Non-pigmented ciliary epithelial cell (primary cell): ENCODE data around the gene PLXNA2.

Source experiments
- DNase-seq: peaks from one replicate; pipeline ENCODE4 v3.0.0-alpha.2; 2010; ENCODE audit warnings: low read depth

Gene PLXNA2

GRCh38 chr1:208203127-208203847 is 40.9 kb downstream of the PLXNA2 start:
- no peak for DNase-seq

DNA sequence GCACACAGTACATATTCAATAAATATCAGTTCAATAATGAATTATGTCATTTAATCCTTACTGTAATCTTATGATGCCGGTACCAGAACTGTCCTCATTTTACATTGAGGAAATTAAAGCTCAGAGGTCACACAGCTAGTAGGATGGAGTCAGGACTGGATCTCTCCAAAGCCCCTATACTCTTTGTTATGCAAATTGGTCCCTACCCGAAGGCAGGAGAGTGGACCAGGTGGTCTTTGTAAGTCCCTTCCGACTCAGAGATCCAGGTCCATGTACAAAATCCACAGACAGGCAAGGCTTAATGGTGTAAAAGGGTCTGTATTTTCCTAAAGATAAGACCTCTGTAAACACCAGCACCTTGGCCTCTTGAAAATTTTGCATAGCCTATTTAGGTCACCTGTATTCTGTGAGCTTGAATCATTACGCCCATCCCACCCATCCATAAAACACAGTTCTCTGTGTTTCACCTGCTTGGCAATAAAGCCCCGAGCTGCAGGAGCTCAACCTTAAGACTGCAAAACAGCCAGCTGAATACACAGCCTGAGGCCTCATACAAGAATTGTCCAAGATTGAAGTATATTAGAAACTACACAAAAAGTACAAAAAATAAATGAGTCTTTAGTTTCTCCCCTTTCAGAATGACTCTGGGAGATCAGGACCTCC is 41.7 kb downstream of the PLXNA2 start:
- no peak for DNase-seq

DNA sequence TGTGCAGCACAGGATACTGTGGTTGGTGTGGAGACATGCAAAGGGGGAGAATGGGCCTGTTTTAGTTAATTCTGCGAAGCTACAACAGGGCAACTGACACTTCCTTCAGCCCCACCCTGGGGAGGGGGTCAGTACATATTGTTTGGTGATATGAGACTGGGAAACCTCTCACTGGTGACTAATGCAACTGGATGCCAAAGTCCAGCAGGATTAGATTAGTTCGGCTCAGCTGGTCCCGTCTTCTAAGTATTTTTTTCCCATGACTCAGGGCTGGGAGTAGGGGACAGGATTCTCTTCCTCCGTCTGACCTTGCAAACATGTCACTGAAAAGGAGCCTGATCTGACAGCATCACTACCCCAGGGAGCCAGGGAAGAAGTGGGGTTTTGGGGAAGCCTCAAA is 43.0 kb downstream of the PLXNA2 start:
- DNase-seq = peak; percentile 97

DNA sequence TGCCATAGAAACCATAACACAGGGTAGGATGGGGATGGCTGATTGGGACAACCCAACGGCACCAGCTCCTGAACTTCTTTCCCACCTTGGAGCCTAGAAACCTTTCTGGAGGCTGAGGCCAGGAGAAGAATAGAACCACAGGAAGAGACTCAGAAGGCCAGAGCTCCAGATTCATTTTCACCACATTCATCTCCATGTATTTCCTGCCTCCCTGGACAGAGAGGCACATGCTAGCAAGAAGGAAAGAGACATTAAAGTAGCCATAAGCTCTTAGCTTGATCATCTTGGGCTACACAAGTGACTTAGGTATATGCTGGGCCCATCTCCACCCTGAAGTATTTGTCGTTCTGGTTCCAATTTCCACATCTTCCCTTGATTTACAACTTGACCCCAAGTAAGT is 44.1 kb downstream of the PLXNA2 start:
- DNase-seq = no peak

- no peak for DNase-seq
These were observed 45.9 kb downstream of the PLXNA2 start for GRCh38 chr1:208198236-208198635.

DNA sequence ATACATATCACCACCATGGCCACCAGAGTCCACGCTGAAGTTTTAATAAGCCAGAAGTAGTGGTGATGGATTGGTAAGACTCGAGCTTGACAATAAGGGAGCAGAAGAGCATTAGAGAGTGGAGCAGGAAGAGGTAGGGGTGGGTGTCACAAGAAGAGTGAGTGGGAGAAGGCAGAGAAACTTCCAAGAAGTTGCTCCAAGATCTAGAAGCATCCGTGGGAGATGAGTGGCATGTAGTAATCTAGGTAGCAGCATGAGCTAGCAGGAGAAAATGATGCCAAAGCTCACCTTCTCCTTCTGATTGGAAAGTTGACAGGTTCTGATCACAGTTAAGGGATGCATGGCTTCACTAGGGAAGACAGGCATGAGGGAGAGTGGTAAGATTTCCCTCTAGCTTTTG is 49.2 kb downstream of the PLXNA2 start:
- DNase-seq = no peak

- DNase-seq = no peak
These were observed 51.2 kb downstream of the PLXNA2 start for GRCh38 chr1:208192995-208193394.

GRCh38 chr1:208190784-208191183 is 53.4 kb downstream of the PLXNA2 start:
- DNase-seq = no peak

DNA sequence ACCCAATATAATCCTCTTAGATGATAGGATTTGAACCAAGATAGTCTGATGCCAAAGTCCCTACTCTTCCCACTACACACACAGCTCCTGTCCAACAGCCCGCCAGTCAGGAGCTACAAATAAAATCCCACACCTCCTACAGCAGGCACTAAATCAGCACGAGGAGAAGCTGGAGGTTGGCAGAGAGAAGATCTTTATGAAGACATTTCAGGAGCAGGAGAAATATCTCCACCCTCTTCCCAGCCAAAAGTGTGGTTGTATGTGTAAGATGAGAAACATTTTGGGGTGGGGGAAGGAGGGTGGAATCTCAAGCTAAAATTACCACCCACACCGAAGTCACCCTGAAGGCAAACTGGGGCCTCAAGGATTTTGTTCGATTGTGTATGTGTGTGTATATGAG is 54.5 kb downstream of the PLXNA2 start:
- no peak for DNase-seq

GRCh38 chr1:208189183-208189582 is 55.0 kb downstream of the PLXNA2 start:
- no peak for DNase-seq

DNA sequence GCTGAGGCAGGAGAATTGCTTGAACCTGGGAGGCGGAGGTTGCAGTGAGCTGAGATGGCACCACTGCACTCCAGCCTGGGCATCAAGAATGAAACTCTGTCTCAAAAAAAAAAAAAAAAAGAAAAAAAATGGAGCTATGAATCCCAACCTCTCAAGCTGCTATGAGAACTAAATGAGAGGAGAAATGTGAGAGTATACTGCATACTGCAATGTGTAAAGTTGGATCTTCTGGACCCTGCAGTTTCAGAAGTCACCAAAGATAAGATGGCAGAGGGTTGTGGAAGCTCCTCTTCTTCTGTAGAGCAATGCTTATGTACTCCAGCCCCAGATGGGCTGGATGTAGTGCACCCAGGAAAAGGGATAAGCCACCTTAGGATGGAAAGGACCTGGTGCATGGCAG is 55.6 kb downstream of the PLXNA2 start:
- no peak for DNase-seq

DNA sequence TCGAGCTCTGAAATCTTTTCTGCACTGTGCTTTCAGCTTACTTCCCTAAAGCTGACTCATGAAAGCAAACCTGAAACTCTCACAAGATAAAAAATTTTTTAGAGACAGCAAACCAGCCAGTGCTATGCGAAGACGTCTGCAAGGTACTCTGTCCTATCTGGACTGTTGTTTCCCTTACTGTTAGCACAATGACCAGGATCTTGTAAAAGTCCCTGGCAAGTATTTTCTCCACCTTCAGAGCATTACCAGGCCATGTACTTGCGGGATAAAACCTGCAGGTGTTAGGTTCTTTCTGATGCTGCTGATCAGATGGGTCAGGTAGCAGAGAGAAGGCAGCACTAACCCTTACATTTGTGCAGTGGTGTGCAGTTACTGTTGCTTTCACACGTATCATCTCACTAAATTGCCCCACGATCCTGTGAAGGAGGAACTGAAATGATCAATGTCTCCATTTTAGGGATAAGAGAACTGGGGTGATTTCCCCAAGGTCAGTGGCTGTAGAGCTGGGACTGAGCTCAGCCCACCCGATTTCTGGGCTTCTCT is 56.6 kb downstream of the PLXNA2 start:
- no peak for DNase-seq

- no peak for DNase-seq
These were observed 58.4 kb downstream of the PLXNA2 start for GRCh38 chr1:208185801-208186231.

- DNase-seq = no peak
These were observed 59.1 kb downstream of the PLXNA2 start for GRCh38 chr1:208184966-208185654.

- DNase-seq = no peak
These were observed 59.9 kb downstream of the PLXNA2 start for GRCh38 chr1:208183977-208184911.

GRCh38 chr1:208182880-208183645 is 61.1 kb downstream of the PLXNA2 start:
- DNase-seq = no peak

- no peak for DNase-seq
These were observed 62.8 kb downstream of the PLXNA2 start for GRCh38 chr1:208181364-208181763.

DNA sequence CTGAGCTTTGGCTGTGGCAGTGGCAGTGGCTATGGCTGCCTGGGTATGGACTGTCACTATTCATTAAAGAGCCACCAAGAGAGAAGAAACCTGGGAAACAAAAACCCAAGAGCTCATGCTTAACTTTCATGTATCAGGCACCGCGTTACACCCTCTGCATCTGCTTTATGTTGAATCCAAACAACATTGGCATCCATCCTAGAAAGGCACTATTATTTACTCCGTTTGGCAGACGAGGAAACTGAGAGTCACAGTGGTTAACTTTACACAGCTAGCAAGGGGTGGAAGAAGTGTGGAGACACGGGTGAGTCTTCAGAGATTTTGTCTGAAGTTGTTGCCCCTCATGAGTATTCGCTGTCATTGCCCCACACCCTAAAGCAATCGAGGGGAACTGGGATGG is 63.8 kb downstream of the PLXNA2 start:
- DNase-seq = no peak

GRCh38 chr1:208179961-208180409 is 64.2 kb downstream of the PLXNA2 start:
- no peak for DNase-seq

- no peak for DNase-seq
These were observed 64.8 kb downstream of the PLXNA2 start for GRCh38 chr1:208179263-208179816.

DNA sequence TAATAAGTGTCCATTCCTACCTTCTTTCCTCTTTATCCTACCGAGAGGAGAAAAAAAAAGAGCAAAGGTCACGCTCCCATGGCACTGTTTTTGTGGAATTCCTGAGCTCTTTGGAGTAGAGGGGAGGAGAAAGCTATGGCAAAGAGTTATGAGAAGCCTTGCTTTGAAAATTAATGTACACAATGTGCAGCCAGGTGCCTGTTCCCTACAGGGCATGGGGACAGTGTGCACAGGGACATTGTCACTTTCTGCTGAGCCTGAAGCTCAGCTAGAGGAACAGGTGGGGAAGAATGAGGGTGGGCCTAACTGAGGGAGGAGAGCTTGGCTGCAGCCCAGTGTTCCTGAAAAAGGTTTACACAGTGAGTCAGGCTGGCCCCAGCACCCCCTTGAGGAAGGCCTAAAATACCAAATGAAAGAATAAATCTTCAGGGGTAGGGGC is 66.1 kb downstream of the PLXNA2 start:
- no peak for DNase-seq
